HG02763 (cell line): Measurements from ENCODE around the gene RBL2.
"Not testable (repeated sequence)": the region's sequence is repeated elsewhere in the genome, so short reads cannot be mapped to it uniquely, and the experiment has no call there.

Experiments
- ATAC-seq: cut with Tn5 transposase; IDR thresholded peaks from one replicate; pipeline ENCODE4 v1.9.1; 2021; ENCODE audit warnings: mild to moderate bottlenecking, moderate library complexity; ENCODE audit not compliant: unreplicated experiment

RBL2 gene

DNA sequence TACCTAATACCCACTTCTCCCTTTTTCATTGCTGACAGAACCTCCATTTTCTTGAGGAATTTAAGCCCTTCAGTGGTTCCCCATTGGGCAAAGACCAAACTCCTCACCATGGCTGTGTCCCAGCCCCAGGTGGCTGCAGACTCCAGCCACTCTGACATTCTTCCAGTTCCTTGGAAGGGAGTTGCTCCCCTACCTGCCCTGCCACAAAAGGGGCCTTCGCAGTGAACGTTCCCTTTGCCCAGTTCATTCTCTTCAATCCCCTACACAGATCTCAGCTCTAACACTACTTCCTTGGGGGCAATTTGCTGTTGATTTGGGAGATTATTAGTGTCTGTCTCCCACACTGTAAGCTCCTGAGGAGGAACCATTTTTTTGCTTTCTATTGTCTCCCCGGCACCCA, 72.0 kb downstream of the RBL2 start:
- ATAC-seq: no peak

- ATAC-seq: no peak
These were observed 73.4 kb downstream of the RBL2 start for GRCh38 chr16:53507464-53508179.

- no peak for ATAC-seq
These were observed 75.8 kb downstream of the RBL2 start for GRCh38 chr16:53509906-53510703.

DNA sequence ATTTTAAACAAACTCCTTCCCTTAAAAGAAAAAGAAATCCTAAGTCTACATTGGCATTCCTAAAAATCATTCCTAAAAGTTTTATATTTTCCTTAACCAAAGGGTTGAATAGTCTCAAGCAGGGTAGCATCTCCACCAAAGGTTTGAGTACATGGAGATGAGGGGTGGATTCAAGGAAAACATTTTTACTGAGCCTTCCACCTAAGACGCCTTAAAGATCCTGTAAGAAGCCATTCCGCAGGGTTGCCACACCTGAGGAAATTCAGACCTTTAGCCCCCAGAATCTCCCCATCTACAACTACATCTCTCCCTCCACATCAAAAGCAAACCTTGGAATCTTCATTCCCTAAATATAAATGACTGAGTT, 76.4 kb downstream of the RBL2 start:
- no peak for ATAC-seq

DNA sequence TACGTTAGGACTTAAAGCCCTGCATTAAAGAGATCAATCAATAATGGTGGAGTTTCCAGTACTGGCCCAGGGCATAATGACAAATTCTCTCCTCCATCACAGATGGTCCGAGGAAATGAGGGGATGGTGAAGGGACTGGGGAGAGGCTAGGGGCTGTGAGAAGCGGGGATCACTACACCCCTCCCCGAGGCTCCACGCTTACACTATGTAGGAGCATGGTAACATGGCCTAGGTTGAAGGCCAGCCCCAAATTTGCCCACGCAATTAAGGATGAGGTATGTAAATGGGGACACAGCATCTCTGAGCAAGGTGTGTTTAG, 76.8 kb downstream of the RBL2 start:
- ATAC-seq: no peak

GRCh38 chr16:53511403-53512280, 77.4 kb downstream of the RBL2 start:
- no peak for ATAC-seq

DNA sequence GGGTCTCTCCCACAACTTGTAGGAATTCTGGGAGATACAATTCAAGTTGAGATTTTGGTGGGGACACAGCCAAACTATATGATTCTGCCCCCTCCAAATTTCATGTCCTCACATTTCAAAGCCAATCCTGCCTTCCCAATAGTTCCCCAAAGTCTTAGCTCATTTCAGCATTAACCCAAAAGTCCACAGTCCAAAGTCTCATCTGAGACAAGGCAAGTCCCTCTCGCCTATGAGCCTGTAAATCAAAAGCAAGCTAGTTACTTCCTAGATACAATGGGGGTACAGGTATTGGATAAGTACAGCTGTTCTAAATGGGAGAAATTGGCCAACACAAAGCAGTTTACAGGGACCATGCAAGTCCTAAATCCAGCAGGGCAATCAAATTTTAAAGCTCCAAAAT, 78.5 kb downstream of the RBL2 start:
- ATAC-seq: not testable (repeated sequence)

DNA sequence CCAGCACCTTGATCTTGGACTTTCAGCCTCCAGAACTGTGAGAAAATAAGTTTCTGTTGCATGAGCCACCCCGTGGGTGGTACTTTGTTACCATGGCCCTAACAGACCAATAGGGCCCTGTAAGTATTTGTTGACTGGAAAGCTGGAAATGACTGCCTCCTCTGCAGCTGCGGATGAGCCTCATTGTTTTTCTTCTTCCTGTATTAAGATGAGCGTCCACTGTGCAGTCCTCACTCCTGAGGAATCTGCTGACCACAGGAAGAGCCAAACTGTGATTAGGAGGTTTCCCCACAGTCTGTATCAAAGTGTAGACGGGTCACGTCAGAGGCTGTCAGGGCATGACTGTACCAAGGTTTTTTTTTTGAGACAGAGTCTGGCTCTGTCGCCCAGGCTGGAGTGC, 81.0 kb downstream of the RBL2 start:
- ATAC-seq: no peak

- ATAC-seq: no peak
These were observed 81.5 kb downstream of the RBL2 start for GRCh38 chr16:53515811-53516210.

- no peak for ATAC-seq
These were observed 83.6 kb downstream of the RBL2 start for GRCh38 chr16:53517851-53518250.

DNA sequence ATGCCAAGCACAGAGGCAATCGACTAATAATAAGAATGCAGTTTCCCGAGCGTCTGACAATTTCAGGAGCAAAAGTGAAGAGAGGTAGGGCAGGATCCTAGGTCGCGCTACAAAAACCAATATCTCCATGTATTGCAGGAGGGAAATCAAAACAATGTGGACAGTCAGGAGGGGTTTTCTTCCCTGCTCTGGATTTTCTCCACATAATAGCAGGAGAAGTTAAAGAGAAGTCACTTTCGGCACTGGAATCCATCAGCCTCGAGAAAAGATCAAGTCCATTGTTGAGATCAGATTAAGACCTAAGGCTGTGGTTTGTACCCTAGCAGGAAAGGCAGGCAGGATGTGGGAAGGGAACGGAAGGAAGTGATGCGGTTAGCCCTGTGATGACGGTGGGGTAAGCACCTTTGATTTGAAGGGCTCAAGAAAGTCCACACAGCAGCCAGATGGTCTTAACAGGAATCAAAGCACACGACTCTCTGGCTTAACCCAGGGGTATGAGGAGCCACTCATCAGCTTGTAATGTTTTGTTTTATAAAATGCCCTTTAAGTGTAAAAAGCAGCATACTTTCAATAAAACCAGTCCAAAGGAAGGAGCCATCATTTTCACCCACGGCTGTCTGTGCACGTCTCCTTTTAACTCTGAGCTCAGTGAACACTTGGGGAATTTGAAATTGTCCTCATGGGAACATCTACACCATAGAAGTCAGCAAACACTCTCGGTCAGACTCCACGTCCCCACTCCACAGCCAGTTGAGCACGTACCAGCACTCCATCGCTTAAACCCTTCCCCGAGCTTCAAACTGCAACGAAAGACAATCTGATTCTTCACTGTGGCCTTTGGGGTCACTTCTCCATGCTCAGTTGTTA, 84.5 kb downstream of the RBL2 start:
- peak; percentile 90 for ATAC-seq

DNA sequence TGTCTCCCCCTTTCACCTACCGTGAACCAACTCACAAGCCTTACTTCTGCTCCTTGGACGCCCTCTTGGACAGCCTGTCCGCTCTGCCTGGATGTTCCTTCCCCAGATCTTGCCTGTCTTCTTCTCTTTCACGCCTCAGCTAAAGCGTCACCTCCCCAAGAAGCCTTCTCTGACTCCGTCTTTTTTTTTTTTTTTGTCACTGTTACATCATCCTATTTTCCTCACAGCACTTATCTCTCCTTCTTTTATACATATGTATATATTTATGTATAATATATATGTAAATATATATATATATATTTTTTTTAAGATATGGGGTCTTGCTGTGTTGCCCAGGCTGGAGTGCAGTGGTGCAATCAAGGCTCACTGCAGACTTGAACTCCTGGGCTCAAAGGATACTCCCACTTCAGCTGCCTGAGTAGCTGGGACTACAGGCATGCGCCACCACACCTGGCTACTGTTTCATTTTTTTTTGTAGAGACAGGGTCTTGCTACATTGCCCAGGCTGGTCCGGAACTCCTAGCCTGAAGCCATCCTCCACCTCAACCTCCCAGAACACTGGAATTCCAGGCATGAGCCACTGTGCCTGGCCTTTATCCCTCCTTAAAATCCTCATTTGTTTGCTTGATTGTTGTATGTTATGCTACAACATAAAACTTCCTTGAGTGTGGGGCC, 85.3 kb downstream of the RBL2 start:
- no peak for ATAC-seq

GRCh38 chr16:53523126-53523804, 89.0 kb downstream of the RBL2 start:
- ATAC-seq: no peak

GRCh38 chr16:53523971-53524548, 89.8 kb downstream of the RBL2 start:
- ATAC-seq: no peak

DNA sequence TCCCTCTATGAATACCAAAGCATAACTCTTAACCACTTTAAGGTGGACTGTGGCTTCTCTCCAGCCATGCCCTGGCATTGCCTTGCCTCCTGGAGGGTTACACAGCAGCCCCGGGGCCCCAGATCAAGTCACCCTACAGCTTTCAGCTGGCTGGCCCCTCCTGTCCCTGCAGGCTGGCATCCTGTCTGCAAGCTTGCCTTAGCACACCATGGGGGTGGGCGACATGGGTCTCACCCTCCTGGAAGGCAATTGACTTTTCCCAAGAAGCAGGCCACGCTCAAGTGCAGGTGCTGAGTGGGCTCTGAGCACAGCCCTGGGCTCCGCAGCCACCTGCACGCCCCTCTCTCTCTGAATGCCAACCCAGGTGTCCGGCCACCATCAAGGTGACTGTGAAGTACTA, 94.5 kb downstream of the RBL2 start:
- no peak for ATAC-seq

DNA sequence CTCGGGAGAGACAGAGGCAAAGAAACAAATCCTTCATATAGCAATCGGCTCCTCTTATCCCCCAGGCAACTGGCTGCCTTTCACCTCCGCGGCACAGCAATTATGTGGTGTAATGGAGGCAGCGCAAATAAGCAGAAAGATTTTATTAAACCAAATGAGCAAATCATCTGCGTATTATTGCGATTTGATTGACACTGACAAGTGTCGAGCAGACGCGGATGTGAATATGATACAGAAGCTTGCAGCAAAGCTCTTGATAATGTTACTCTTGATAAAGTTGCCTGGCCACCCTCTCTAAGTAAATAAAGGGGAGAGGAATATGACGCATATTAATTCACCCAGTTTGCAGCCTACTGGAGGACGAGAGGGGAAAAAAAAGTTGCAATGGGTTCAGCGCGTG, 95.2 kb downstream of the RBL2 start:
- ATAC-seq: no peak

DNA sequence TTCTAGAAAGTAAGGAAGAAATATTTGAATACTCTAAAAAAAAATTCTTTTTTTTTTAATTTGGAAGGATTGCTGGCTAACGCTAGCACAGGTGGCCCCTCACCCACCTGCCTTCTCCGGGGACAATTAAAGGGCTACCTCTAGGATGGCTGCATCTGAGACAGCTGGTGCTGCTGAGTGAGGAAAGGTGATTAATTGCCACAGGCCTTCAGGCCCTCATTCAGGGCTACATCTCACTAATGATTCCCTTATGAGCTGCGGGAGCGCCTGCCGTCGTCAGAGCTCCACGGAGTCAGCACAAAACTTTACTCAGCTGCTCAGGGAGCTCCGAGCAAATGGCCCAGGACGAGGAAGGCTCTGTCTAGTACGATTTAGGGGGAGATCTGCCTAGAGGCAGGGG, 95.8 kb downstream of the RBL2 start:
- ATAC-seq: no peak

- no peak for ATAC-seq
These were observed 96.5 kb downstream of the RBL2 start for GRCh38 chr16:53530741-53531140.

- ATAC-seq: no peak
These were observed 99.9 kb downstream of the RBL2 start for GRCh38 chr16:53534206-53534605.
